Ishikawa (cell line): ENCODE measurements around the gene FOXA2.

Experiments
- CEBPB ChIP-seq: IDR thresholded peaks from 2 replicates; pipeline ENCODE4 v1.6.1; 2012
- EP300 ChIP-seq: IDR thresholded peaks from 2 replicates; pipeline ENCODE4 v1.6.1; 2012; ENCODE audit warnings: borderline replicate concordance
- RAD21 ChIP-seq: IDR thresholded peaks from 2 replicates; pipeline ENCODE4 v1.6.1; 2012; ENCODE audit warnings: low read depth
- REST ChIP-seq: IDR thresholded peaks from 2 replicates; pipeline ENCODE4 v1.6.1; 2012; ENCODE audit warnings: low read depth, mild to moderate bottlenecking
- TF ChIP-seq, protein P1 (sequence below): IDR thresholded peaks from 2 replicates; pipeline ENCODE4 v1.6.1; 2012

DNA sequence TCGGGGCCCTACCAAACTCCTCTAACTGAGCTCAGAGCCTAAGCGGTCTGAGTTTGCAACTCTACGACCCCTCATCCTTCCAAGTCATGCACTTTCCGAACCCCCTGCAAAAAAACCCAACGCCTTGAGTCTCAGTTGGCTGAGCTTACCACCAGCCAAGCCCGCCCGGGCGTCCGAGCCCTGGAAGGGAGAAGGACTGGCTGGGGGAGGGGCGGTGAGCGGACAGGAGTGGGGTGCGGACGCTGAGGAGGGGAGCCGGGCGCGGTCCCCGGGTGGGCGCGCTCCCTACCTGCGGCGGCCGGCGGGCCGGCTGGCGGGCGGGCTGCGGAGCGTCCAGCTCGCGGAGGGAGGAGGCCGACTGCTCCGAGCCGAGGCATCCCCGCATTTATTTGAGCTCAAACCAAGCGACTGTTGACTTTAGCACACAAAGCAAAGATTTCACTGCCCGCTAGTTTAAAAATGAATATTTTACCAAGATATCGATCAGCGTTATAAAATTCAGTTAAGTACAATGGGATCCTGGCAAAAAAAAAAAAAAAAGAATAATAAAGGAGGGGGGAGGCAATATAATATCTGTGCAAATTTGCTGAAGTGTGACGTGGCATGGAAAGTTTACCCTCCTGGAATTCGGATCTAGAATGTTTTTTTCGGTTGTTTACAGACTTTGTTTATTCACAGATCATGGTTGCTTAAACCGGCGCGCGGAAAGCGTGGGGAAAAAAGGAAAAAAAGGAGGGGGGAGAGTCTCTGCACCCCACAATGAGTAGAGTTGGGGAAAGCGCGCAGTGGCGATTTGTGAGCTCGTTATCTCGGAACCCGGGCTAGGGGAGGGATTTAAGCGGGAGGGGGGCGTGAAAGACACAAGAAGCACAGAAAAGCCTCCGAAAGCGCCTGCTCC, 5.9 kb downstream of the FOXA2 start:
- TF ChIP-seq CEBPB (no peak), EP300 (no peak), RAD21 (no peak), REST (no peak)
- TF ChIP-seq, protein P1, sequence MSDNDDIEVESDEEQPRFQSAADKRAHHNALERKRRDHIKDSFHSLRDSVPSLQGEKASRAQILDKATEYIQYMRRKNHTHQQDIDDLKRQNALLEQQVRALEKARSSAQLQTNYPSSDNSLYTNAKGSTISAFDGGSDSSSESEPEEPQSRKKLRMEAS: no peak
